ENCODE data around the gene WDFY4. TPM values are rescaled to one million over a fixed set of nuclear protein-coding genes. Genes with fewer than 3 reads are reported as not detected.

WDFY4 gene
- total and polyA plus RNA-seq, 9 of the 15 experiments (the other 6 are each of a cell fraction or from before 2014, with no cell fraction given), result 0.01 to 0.02 (median 0.01) TPM; not detected in 6

GRCh38 chr10:48656241-48656913, 28.3 kb upstream of the WDFY4 start (continued):
- TF ChIP-seq CTCF (IDR thresholded peaks at IDR 0.05 in 2 of 3, conservative IDR thresholded peaks at IDR 0.05 in 1 of 3; ENCODE audit: insufficient read depth in 2 of 3, low read depth in 1 of 3, low read length in 3 of 3), result peak; percentile 97 to 99 (median 99)
- TF ChIP-seq FOXO4 (CRISPR knock-in tag; IDR thresholded peaks at IDR 0.05), result no peak
- no peak for TF ChIP-seq RERE (CRISPR knock-in tag; IDR thresholded peaks at IDR 0.05; ENCODE audit: borderline replicate concordance)
- peak in 1 of 2 experiments; percentile 18; a peak in 1 of 4 replicates for TF ChIP-seq MNT (conservative IDR thresholded peaks at IDR 0.05)
- peak in 1 of 2 experiments; percentile 34; a peak in 1 of 4 replicates for TF ChIP-seq TRIM24 (IDR thresholded peaks at IDR 0.05)
- no peak for TF ChIP-seq ZNF696 (CRISPR knock-in tag; conservative IDR thresholded peaks at IDR 0.05)
- no peak for TF ChIP-seq CBFA2T2 (conservative IDR thresholded peaks at IDR 0.05)
- TF ChIP-seq SAFB2 (IDR thresholded peaks at IDR 0.05; ENCODE audit: borderline replicate concordance, low read depth, low read length, severe bottlenecking), result no peak
- no peak for TF ChIP-seq CHD4 (IDR thresholded peaks at IDR 0.05; ENCODE audit: insufficient read depth, insufficient replicate concordance, low read depth, low read length, poor library complexity, severe bottlenecking)
- TF ChIP-seq STAT5A (IDR thresholded peaks at IDR 0.05; ENCODE audit: borderline replicate concordance, low read length), result peak; percentile 10; the same call in 1 of the 2 replicates
- TF ChIP-seq ZNF707 (CRISPR knock-in tag; conservative IDR thresholded peaks at IDR 0.05), result no peak
- TF ChIP-seq ZNF253 (CRISPR knock-in tag; conservative IDR thresholded peaks at IDR 0.05), result no peak
- TF ChIP-seq SMC3 (conservative IDR thresholded peaks at IDR 0.05; ENCODE audit: insufficient read depth, low read depth, low read length), result peak; percentile 97
- peak; percentile 53 for TF ChIP-seq RBFOX2 (IDR thresholded peaks at IDR 0.05; ENCODE audit: low read depth, low read length)
- 0 out of 2 replicates have a peak, but pooled peaks have one; percentile 67 for TF ChIP-seq KAT7 (CRISPR knock-in tag; IDR thresholded peaks at IDR 0.05; ENCODE audit: borderline replicate concordance)
- TF ChIP-seq TSC22D4 (tag; IDR thresholded peaks at IDR 0.05), result no peak
- no peak for TF ChIP-seq BCOR (IDR thresholded peaks at IDR 0.05)
